Heart right ventricle (tissue), 16 donors: ENCODE results near the gene GRM7. TPM values are rescaled to one million over a fixed set of nuclear protein-coding genes. Genes with fewer than 3 reads are reported as not detected.

Experiments used
- ATAC-seq, 8 donors: fragments of 200-7000 bp; cut with Tn5 transposase; one replicate each; pipeline ENCODE4 v1.9.1; 2020; ENCODE audit warnings: mild to moderate bottlenecking in 8 of 8, moderate library complexity in 8 of 8, moderate number of reproducible peaks in 1 of 8
- DNase-seq, 2 donors: peaks; one replicate each; pipeline ENCODE4 v3.0.0-alpha.2; 2020
- H3K27ac ChIP-seq, 10 donors: fragments of 200-600 bp; sonication (generic) in 2 of 10; one replicate each; pipeline versions ENCODE4 v1.5.0 to v1.8.0; 2020 to 2022; ENCODE audit warnings: mild to moderate bottlenecking in 3 of 10
- H3K27me3 ChIP-seq, 7 donors: fragments of 200-600 bp; one replicate each; pipeline ENCODE4 v1.8.0; 2021 to 2022; ENCODE audit warnings: mild to moderate bottlenecking in 2 of 7
- H3K36me3 ChIP-seq, 9 donors: fragments of 200-600 bp; sonication (generic) in 1 of 9; one replicate each; pipeline versions ENCODE4 v1.5.0 to v1.8.0; 2020 to 2022; ENCODE audit warnings: mild to moderate bottlenecking in 2 of 9
- H3K4me1 ChIP-seq, 9 donors: fragments of 200-600 bp; sonication (generic) in 1 of 9; one replicate each; pipeline versions ENCODE4 v1.5.0 to v1.8.0; 2020 to 2022; ENCODE audit warnings: mild to moderate bottlenecking in 4 of 9
- H3K4me3 ChIP-seq, 10 donors: fragments of 200-600 bp; sonication (generic) in 2 of 10; one replicate each; pipeline versions ENCODE4 v1.5.0 to v1.8.0; 2020 to 2022; ENCODE audit warnings: mild to moderate bottlenecking in 7 of 10, moderate library complexity in 2 of 10
- H3K9me3 ChIP-seq, 11 donors: fragments of 200-600 bp in 10 of 11; sonication (generic) in 2 of 11; one replicate each; pipeline versions ENCODE4 v1.5.0 to v1.8.0; 2013 to 2022; ENCODE audit warnings: mild to moderate bottlenecking in 2 of 11, control low read depth in 1 of 11, moderate library complexity in 1 of 11
- CTCF ChIP-seq, 9 donors: fragments of 200-600 bp; sonication (generic) in 2 of 9; IDR thresholded peaks; one replicate each; pipeline versions ENCODE4 v1.5.0 to v1.8.0; 2021 to 2022; ENCODE audit warnings: antibody characterized with exemption in 9 of 9, mild to moderate bottlenecking in 5 of 9, moderate library complexity in 1 of 9
- whole genome bisulfite sequencing, 2 donors: extraction: QIAGEN DNeasy Blood & Tissue Kit; methylation state at CpG; one replicate each; pipeline ENCODE4 v1.1.7; 2013; ENCODE audit warnings: inconsistent platforms in 1 of 2; 5-methylcytosine and 5-hydroxymethylcytosine counted together
- intact Hi-C, 10 donors: fragments of 100-400 bp; cut with DNase I; formaldehyde crosslinking; loops; one replicate each; pipeline versions ENCODE4 v1.11.1 to v1.14.2; 2022
- polyA plus RNA-seq, 2 donors: library from polyadenylated mRNA; stranded (reverse); fragments of 200-250 nt; gene quantifications; one replicate each; pipeline ENCODE4 v1.2.3, GENCODE V29; 2013
- total RNA-seq, 10 donors: library from RNA; stranded (reverse); fragmentation: NEBNext Ultra II Directional in 3 of 10; extraction: Animal tissue kit (Norgen Biotek cat#: 25700) in 3 of 10; gene quantifications; one replicate each; pipeline versions ENCODE4 v1.2.1 to v1.2.4, GENCODE V29; 2021 to 2023
- donor health status: Arrhythmogenic right ventricular cardiomyopathy.
- donor health status: ischemic (EF 13 %, LVEDD 7.1; RV severe dilation, severe dysfunction).
- donor health status: healthy with polysubstance abuse.
- donor health status: DM: no; HTN: yes; CAD: no.
- donor health status: DM: no; HTN: no; CAD: no.
- donor health status: ischemic (EF 25% LVEDD 6.9; RV normal size, moderate dysfunction).
- donor health status: ischemic (EF 25% LVEDD 5.7; RV mildly dilated, moderate dysfunction).
- donor health status: healthy.
- donor health status: DM: yes; HTN: yes; CAD: no.
- donor health status: Ischemic cardiomyopathy.
- donor health status: ischemic (EF 35%, LVEDD 5.7; RV mildly dilated, moderate dysfunction).
- donor health status: nonischemic (EF 11% LVEDD 7.7; RV severe dilation, severe dysfunction).
- donor health status: DM: yes; HTN: yes; CAD: no.
- donor health status: PGD.
- donor health status: ischemic (EF 29% LVEDD 5.4; RV normal size, mild dysfunction).
- donor health status: nonischemic (EF 23%, LVEDD 6.1; RV moderate dilation, normal function).

Gene GRM7
- total and polyA plus RNA-seq, 12 donors: not detected

GRCh38 chr3:7696320-7696719 is 835.4 kb downstream of the GRM7 start:
- no peak for TF ChIP-seq CTCF (IDR thresholded peaks at IDR 0.05)
- Histone ChIP-seq H3K36me3 (no peaks in the 10 kb centered on the region), H3K4me1 (no peaks in the 10 kb centered on the region), H3K4me3 (no peak overlapping the region), H3K27ac (no peak overlapping the region), H3K9me3 (no peaks in the 10 kb centered on the region), H3K27me3 (no peaks in the 10 kb centered on the region)
- intact Hi-C loops: no loop called here
- WGBS, 2 donors: 83 to 84% methylated on average over 2 of the region's 2 CpGs
- ATAC-seq (no peak), DNase-seq (no peak)

GRCh38 chr3:7697548-7697947 is 836.6 kb downstream of the GRM7 start:
- Histone ChIP-seq H3K27ac (no peak overlapping the region), H3K9me3 (no peaks in the 10 kb centered on the region), H3K4me3 (no peak overlapping the region), H3K4me1 (no peaks in the 10 kb centered on the region), H3K36me3 (no peaks in the 10 kb centered on the region), H3K27me3 (no peaks in the 10 kb centered on the region)
- intact Hi-C loops: no loop called here
- DNase-seq (no peak), ATAC-seq (no peak)
- no peak for TF ChIP-seq CTCF (IDR thresholded peaks at IDR 0.05)
- WGBS, 2 donors: 51 to 55% methylated on average over 4 of the region's 4 CpGs

GRCh38 chr3:7700539-7700938 is 839.6 kb downstream of the GRM7 start:
- ATAC-seq (no peak), DNase-seq (no peak)
- no peak overlapping the region for H3K27ac ChIP-seq
- peaks cover 0 to 2% (median 0%) of the 10 kb centered on the region in 11 donors for H3K9me3 ChIP-seq
- TF ChIP-seq CTCF (IDR thresholded peaks at IDR 0.05): no peak
- intact Hi-C loops: no loop called here
- no peak overlapping the region for H3K4me3 ChIP-seq
- no peaks in the 10 kb centered on the region for H3K36me3 ChIP-seq
- 77 to 84% methylated on average over 2 of the region's 2 CpGs for WGBS, 2 donors
- no peaks in the 10 kb centered on the region for H3K27me3 ChIP-seq
- H3K4me1 ChIP-seq: no peaks in the 10 kb centered on the region

- ATAC-seq: no peak
- no peak for DNase-seq
- no peak overlapping the region for H3K27ac ChIP-seq
- H3K4me1 ChIP-seq: no peaks in the 10 kb centered on the region
- no peaks in the 10 kb centered on the region for H3K36me3 ChIP-seq
- 81 to 83% methylated on average over 6 of the region's 6 CpGs for WGBS, 2 donors
- no peak overlapping the region for H3K4me3 ChIP-seq
- H3K27me3 ChIP-seq: no peaks in the 10 kb centered on the region
- intact Hi-C loops: no loop called here
- peaks cover 0 to 2% (median 0%) of the 10 kb centered on the region in 11 donors for H3K9me3 ChIP-seq
- no peak for TF ChIP-seq CTCF (IDR thresholded peaks at IDR 0.05)
Measured at GRCh38 chr3:7700977-7701376, 840.1 kb downstream of the GRM7 start.
